HEK293 (cell line): ENCODE measurements around the gene GPR158.

ENCODE experiments used
- CTCF ChIA-PET: fragments of 350-600 bp; formaldehyde crosslinking; extraction: SDS; loops from one replicate; lab custom pipeline; 2021; ENCODE audit warnings: antibody characterized with exemption; lab: Yijun Ruan, JAX
- POLR2A ChIA-PET: fragments of 300-600 bp; formaldehyde crosslinking; extraction: SDS; loops from one replicate; lab custom pipeline; 2020; ENCODE audit warnings: antibody characterized with exemption, inconsistent platforms; lab: Yijun Ruan, JAX
- H3K27ac ChIP-seq: fragments of 200-500 bp; sonication (Bioruptor generic); 2 replicates; pipeline ENCODE4 v1.5.1; 2014; ENCODE audit warnings: low read depth, low read length, control low read depth, inconsistent platforms; ENCODE audit errors: extremely low read depth
- H3K36me3 ChIP-seq, 2 experiments: fragments of 200-500 bp in 1 of 2; sonication (Bioruptor generic) in 1 of 2; 1 replicate in 1 of 2; 2 replicates in 1 of 2; pipeline ENCODE4 v1.5.1; 2014 to 2017; ENCODE audit warnings: inconsistent platforms in 2 of 2, low read length in 2 of 2; ENCODE audit not compliant: control insufficient read depth in 2 of 2, insufficient read depth in 1 of 2
- H3K4me1 ChIP-seq: fragments of 200-500 bp; sonication (Bioruptor generic); 2 replicates; pipeline ENCODE4 v1.5.1; 2014; ENCODE audit warnings: mild to moderate bottlenecking, low read length, inconsistent platforms; ENCODE audit not compliant: control insufficient read depth, insufficient read depth
- H3K4me3 ChIP-seq: 2 replicates; pipeline ENCODE4 v1.5.1; 2011; ENCODE audit warnings: low read depth, mild to moderate bottlenecking, control low read depth, low read length, moderate library complexity
- H3K9me3 ChIP-seq: fragments of 200-500 bp; sonication (Bioruptor generic); 2 replicates; pipeline ENCODE4 v1.5.1; 2014; ENCODE audit warnings: low read depth, low read length, inconsistent platforms; ENCODE audit not compliant: control insufficient read depth, insufficient read depth
- IKZF3 ChIP-seq: fragments of 450-650 bp; IDR thresholded peaks from 2 replicates; pipeline ENCODE4 v1.5.0; 2018; ENCODE audit warnings: missing biosample characterization, mild to moderate bottlenecking, missing genetic modification characterization, moderate library complexity
- MEIS1 ChIP-seq: sonication (generic); formaldehyde crosslinking; IDR thresholded peaks from 2 replicates; pipeline ENCODE4 v1.8.1; 2022; ENCODE audit warnings: missing genetic modification reagents, mild to moderate bottlenecking, borderline replicate concordance
- MZF1 ChIP-seq: fragments of 450-650 bp; formaldehyde crosslinking; IDR thresholded peaks from 2 replicates; pipeline ENCODE4 v1.5.1; 2017; ENCODE audit warnings: missing biosample characterization, missing genetic modification characterization, borderline replicate concordance
- RBAK ChIP-seq: fragments of 450-650 bp; formaldehyde crosslinking; IDR thresholded peaks from 2 replicates; pipeline ENCODE4 v1.5.1; 2016; ENCODE audit warnings: missing biosample characterization, missing genetic modification characterization
- ZBTB11 ChIP-seq: fragments of 450-650 bp; formaldehyde crosslinking; conservative IDR thresholded peaks from 2 replicates; pipeline ENCODE4 v1.5.1; 2016; ENCODE audit warnings: low read depth, missing biosample characterization, missing genetic modification characterization
- ZFHX2 ChIP-seq: fragments of 450-650 bp; formaldehyde crosslinking; conservative IDR thresholded peaks from 2 replicates; pipeline ENCODE4 v1.5.1; 2016; ENCODE audit warnings: missing biosample characterization, missing genetic modification characterization
- ZFP37 ChIP-seq: fragments of 450-650 bp; formaldehyde crosslinking; IDR thresholded peaks from 2 replicates; pipeline ENCODE4 v1.5.1; 2016; ENCODE audit warnings: missing biosample characterization, missing genetic modification characterization
- ZNF140 ChIP-seq: fragments of 450-650 bp; formaldehyde crosslinking; IDR thresholded peaks from 2 replicates; pipeline ENCODE4 v1.5.1; 2016; ENCODE audit warnings: missing biosample characterization, missing genetic modification characterization
- ZNF157 ChIP-seq: fragments of 450-650 bp; formaldehyde crosslinking; IDR thresholded peaks from 2 replicates; pipeline ENCODE4 v1.5.1; 2016; ENCODE audit warnings: missing biosample characterization, missing genetic modification characterization
- ZNF174 ChIP-seq: fragments of 450-650 bp; formaldehyde crosslinking; IDR thresholded peaks from 2 replicates; pipeline ENCODE4 v1.5.0; 2017; ENCODE audit warnings: missing biosample characterization, mild to moderate bottlenecking, missing genetic modification characterization
- ZNF221 ChIP-seq: fragments of 450-650 bp; formaldehyde crosslinking; IDR thresholded peaks from 2 replicates; pipeline ENCODE4 v1.5.1; 2017; ENCODE audit warnings: missing biosample characterization, missing genetic modification characterization, borderline replicate concordance
- ZNF266 ChIP-seq: fragments of 450-650 bp; formaldehyde crosslinking; IDR thresholded peaks from 2 replicates; pipeline ENCODE4 v1.5.1; 2016; ENCODE audit warnings: missing biosample characterization, missing genetic modification characterization, low read depth
- ZNF280C ChIP-seq: fragments of 450-650 bp; formaldehyde crosslinking; IDR thresholded peaks from 2 replicates; pipeline ENCODE4 v1.5.1; 2016; ENCODE audit warnings: missing biosample characterization, missing genetic modification characterization
- ZNF292 ChIP-seq: fragments of 450-650 bp; formaldehyde crosslinking; IDR thresholded peaks from 2 replicates; pipeline ENCODE4 v1.5.1; 2016; ENCODE audit warnings: low read depth, missing biosample characterization, missing genetic modification characterization, borderline replicate concordance
- ZNF350 ChIP-seq: fragments of 450-650 bp; formaldehyde crosslinking; IDR thresholded peaks from 2 replicates; pipeline ENCODE4 v1.5.0; 2017; ENCODE audit warnings: missing biosample characterization, mild to moderate bottlenecking, missing genetic modification characterization
- ZNF473 ChIP-seq: fragments of 450-650 bp; formaldehyde crosslinking; IDR thresholded peaks from 2 replicates; pipeline ENCODE4 v1.5.1; 2017; ENCODE audit warnings: missing biosample characterization, missing genetic modification characterization
- ZNF501 ChIP-seq: fragments of 450-650 bp; formaldehyde crosslinking; IDR thresholded peaks from 2 replicates; pipeline ENCODE4 v1.5.1; 2016; ENCODE audit warnings: missing biosample characterization, missing genetic modification characterization
- ZNF544 ChIP-seq: fragments of 450-650 bp; formaldehyde crosslinking; IDR thresholded peaks from 2 replicates; pipeline ENCODE4 v1.5.0; 2017; ENCODE audit warnings: missing biosample characterization, missing genetic modification characterization
- ZNF558 ChIP-seq: fragments of 450-650 bp; formaldehyde crosslinking; IDR thresholded peaks from 2 replicates; pipeline ENCODE4 v1.5.1; 2016; ENCODE audit warnings: missing biosample characterization, missing genetic modification characterization
- ZNF596 ChIP-seq: fragments of 450-650 bp; IDR thresholded peaks from 2 replicates; pipeline ENCODE4 v1.5.0; 2018; ENCODE audit warnings: missing biosample characterization, mild to moderate bottlenecking, missing genetic modification characterization, moderate library complexity
- ZNF600 ChIP-seq: fragments of 450-650 bp; formaldehyde crosslinking; IDR thresholded peaks from 2 replicates; pipeline ENCODE4 v1.5.1; 2016; ENCODE audit warnings: missing biosample characterization, missing genetic modification characterization
- ZNF792 ChIP-seq: fragments of 450-650 bp; formaldehyde crosslinking; IDR thresholded peaks from 2 replicates; pipeline ENCODE4 v1.5.1; 2016; ENCODE audit warnings: missing biosample characterization, missing genetic modification characterization
- ZNF830 ChIP-seq: fragments of 450-650 bp; IDR thresholded peaks from 2 replicates; pipeline ENCODE4 v1.5.0; 2018; ENCODE audit warnings: missing biosample characterization, missing genetic modification characterization, low read depth, mild to moderate bottlenecking, moderate library complexity
- TF ChIP-seq, protein P1 (sequence below): fragments of 450-650 bp; formaldehyde crosslinking; IDR thresholded peaks from 2 replicates; pipeline ENCODE4 v1.5.1; 2017; ENCODE audit warnings: missing biosample characterization, missing genetic modification characterization
- TF ChIP-seq, protein P2 (sequence below): fragments of 450-650 bp; formaldehyde crosslinking; IDR thresholded peaks from 2 replicates; pipeline ENCODE4 v1.5.0; 2017; ENCODE audit warnings: missing biosample characterization, missing genetic modification characterization, borderline replicate concordance
- TF ChIP-seq, protein P3 (sequence below): fragments of 450-650 bp; formaldehyde crosslinking; IDR thresholded peaks from 2 replicates; pipeline ENCODE4 v1.5.1; 2016; ENCODE audit warnings: missing biosample characterization, missing genetic modification characterization

The GPR158 gene

GRCh38 chr10:25505466-25505865, 330.7 kb downstream of the GPR158 start:
- H3K4me3 ChIP-seq = no peak overlapping the region
- POLR2A ChIA-PET = no interaction called here
- TF ChIP-seq ZNF473 (tag by site-specific recombination) (no peak), ZNF140 (tag by site-specific recombination) (no peak), ZNF350 (tag by site-specific recombination) (no peak), ZNF157 (no peak), ZNF544 (tag by site-specific recombination) (no peak), ZNF596 (tag by site-specific recombination) (no peak), ZFHX2 (no peak), ZNF221 (no peak), ZNF174 (tag by site-specific recombination) (no peak), ZNF266 (tag by site-specific recombination) (no peak), ZNF501 (tag by site-specific recombination) (no peak), ZNF558 (no peak)
- TF ChIP-seq, protein P1, sequence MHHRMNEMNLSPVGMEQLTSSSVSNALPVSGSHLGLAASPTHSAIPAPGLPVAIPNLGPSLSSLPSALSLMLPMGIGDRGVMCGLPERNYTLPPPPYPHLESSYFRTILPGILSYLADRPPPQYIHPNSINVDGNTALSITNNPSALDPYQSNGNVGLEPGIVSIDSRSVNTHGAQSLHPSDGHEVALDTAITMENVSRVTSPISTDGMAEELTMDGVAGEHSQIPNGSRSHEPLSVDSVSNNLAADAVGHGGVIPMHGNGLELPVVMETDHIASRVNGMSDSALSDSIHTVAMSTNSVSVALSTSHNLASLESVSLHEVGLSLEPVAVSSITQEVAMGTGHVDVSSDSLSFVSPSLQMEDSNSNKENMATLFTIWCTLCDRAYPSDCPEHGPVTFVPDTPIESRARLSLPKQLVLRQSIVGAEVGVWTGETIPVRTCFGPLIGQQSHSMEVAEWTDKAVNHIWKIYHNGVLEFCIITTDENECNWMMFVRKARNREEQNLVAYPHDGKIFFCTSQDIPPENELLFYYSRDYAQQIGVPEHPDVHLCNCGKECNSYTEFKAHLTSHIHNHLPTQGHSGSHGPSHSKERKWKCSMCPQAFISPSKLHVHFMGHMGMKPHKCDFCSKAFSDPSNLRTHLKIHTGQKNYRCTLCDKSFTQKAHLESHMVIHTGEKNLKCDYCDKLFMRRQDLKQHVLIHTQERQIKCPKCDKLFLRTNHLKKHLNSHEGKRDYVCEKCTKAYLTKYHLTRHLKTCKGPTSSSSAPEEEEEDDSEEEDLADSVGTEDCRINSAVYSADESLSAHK (tag by site-specific recombination) = no peak
- TF ChIP-seq, protein P2, sequence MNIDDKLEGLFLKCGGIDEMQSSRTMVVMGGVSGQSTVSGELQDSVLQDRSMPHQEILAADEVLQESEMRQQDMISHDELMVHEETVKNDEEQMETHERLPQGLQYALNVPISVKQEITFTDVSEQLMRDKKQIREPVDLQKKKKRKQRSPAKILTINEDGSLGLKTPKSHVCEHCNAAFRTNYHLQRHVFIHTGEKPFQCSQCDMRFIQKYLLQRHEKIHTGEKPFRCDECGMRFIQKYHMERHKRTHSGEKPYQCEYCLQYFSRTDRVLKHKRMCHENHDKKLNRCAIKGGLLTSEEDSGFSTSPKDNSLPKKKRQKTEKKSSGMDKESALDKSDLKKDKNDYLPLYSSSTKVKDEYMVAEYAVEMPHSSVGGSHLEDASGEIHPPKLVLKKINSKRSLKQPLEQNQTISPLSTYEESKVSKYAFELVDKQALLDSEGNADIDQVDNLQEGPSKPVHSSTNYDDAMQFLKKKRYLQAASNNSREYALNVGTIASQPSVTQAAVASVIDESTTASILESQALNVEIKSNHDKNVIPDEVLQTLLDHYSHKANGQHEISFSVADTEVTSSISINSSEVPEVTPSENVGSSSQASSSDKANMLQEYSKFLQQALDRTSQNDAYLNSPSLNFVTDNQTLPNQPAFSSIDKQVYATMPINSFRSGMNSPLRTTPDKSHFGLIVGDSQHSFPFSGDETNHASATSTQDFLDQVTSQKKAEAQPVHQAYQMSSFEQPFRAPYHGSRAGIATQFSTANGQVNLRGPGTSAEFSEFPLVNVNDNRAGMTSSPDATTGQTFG (tag by site-specific recombination) = no peak
- H3K36me3 ChIP-seq = no peaks in the 10 kb centered on the region
- H3K27ac ChIP-seq = no peak overlapping the region
- H3K4me1 ChIP-seq = no peaks in the 10 kb centered on the region
- no peaks in the 10 kb centered on the region for H3K9me3 ChIP-seq
- CTCF ChIA-PET = interaction anchor here (1.4 kb wide), 1 partner anchor 17 kb away, joined by 4 read pairs; no protein-coding TSS in a partner anchor

- ChIA-PET CTCF (no interaction called here), POLR2A (no interaction called here)
- H3K4me3 ChIP-seq = no peak overlapping the region
- no peak for TF ChIP-seq ZNF600 (tag by site-specific recombination)
- TF ChIP-seq ZFP37 (tag by site-specific recombination) = no peak
- TF ChIP-seq MEIS1 (CRISPR knock-in tag) = no peak
- TF ChIP-seq IKZF3 (tag by site-specific recombination) = no peak
- TF ChIP-seq RBAK (tag by site-specific recombination) = no peak
- no peak for TF ChIP-seq MZF1 (tag by site-specific recombination)
- TF ChIP-seq ZNF792 (tag by site-specific recombination) = no peak
- TF ChIP-seq ZNF280C = no peak
- TF ChIP-seq, protein P3, sequence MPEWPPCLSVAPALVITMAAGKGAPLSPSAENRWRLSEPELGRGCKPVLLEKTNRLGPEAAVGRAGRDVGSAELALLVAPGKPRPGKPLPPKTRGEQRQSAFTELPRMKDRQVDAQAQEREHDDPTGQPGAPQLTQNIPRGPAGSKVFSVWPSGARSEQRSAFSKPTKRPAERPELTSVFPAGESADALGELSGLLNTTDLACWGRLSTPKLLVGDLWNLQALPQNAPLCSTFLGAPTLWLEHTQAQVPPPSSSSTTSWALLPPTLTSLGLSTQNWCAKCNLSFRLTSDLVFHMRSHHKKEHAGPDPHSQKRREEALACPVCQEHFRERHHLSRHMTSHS (tag by site-specific recombination) = no peak
- TF ChIP-seq ZBTB11 (tag by site-specific recombination) = no peak
- no peak for TF ChIP-seq ZNF830 (tag by site-specific recombination)
- TF ChIP-seq ZNF292 (tag by site-specific recombination) = no peak
These were observed 332.1 kb downstream of the GPR158 start for GRCh38 chr10:25506821-25507335.

More at GRCh38 chr10:25506821-25507335, 332.1 kb downstream of the GPR158 start:
- H3K9me3 ChIP-seq = no peaks in the 10 kb centered on the region
- H3K36me3 ChIP-seq = no peaks in the 10 kb centered on the region
- H3K4me1 ChIP-seq = no peaks in the 10 kb centered on the region
- no peak overlapping the region for H3K27ac ChIP-seq
